Measurements from ENCODE around the gene BAIAP2L2.
"Not testable (repeated sequence)": the region's sequence is repeated elsewhere in the genome, so short reads cannot be mapped to it uniquely, and the experiment has no call there.

The BAIAP2L2 gene

DNA sequence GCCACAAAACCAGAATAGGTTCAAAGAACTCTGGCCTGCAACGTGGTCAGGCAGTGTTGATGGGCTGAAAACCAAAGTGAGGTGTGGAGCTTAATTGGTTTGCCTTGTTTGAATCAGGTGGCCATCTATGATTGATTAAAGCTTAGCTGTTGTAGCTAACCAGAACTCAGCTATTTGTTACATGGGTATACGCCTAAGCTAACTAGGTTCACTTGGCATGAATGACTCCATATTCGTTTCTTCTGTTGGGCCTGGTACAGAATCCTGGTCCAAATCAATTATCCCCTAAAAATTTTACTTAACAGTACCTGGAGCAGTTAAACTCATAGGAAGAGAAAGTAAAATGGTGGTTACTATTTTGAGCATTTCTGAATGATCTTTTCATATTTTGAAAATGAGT is 7.7 kb upstream of the BAIAP2L2 start:
- Histone ChIP-seq H2AFZ (no peak overlapping the region), H3K36me3 (ENCODE audit: control insufficient read depth, insufficient read depth, low read length) (no peaks in the 10 kb centered on the region), H3K27ac (no peak overlapping the region), H3K4me3 (ENCODE audit: low read depth, low read length) (no peak overlapping the region), H3K9me3 (ENCODE audit: control insufficient read depth, low read length) (no peaks in the 10 kb centered on the region), H3K4me2 (ENCODE audit: low read length) (no peak overlapping the region), H3K79me2 (no peaks in the 10 kb centered on the region), H3K4me1 (no peaks in the 10 kb centered on the region), H3K9ac (no peak overlapping the region), H3K27me3 (ENCODE audit: control insufficient read depth, insufficient read depth, low read length) (no peaks in the 10 kb centered on the region)
- TF ChIP-seq, protein P1, sequence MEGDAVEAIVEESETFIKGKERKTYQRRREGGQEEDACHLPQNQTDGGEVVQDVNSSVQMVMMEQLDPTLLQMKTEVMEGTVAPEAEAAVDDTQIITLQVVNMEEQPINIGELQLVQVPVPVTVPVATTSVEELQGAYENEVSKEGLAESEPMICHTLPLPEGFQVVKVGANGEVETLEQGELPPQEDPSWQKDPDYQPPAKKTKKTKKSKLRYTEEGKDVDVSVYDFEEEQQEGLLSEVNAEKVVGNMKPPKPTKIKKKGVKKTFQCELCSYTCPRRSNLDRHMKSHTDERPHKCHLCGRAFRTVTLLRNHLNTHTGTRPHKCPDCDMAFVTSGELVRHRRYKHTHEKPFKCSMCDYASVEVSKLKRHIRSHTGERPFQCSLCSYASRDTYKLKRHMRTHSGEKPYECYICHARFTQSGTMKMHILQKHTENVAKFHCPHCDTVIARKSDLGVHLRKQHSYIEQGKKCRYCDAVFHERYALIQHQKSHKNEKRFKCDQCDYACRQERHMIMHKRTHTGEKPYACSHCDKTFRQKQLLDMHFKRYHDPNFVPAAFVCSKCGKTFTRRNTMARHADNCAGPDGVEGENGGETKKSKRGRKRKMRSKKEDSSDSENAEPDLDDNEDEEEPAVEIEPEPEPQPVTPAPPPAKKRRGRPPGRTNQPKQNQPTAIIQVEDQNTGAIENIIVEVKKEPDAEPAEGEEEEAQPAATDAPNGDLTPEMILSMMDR (IDR thresholded peaks at IDR 0.05): no peak

DNA sequence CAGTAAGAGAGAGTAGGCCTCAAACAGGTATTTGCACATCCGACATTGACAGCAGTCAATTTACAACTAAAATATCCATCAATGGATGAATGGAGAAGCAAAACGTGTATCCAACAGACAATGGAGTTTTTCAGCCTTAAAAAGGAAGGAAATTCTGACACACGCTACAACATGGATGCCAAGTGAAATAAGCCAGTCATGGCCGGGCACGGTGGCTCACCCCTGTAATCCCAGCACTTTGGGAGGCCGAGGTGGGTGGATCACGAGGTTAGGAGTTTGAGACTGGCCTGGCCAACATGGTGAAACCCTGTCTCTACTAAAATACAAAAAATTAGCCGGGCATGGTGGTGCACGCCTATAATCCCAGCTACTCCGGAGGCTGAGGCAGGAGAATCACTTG is 7.1 kb upstream of the BAIAP2L2 start:
- not testable (repeated sequence) for H3K9me3 ChIP-seq (ENCODE audit: control insufficient read depth, low read length); H3K4me1 ChIP-seq; H3K36me3 ChIP-seq (ENCODE audit: control insufficient read depth, insufficient read depth, low read length); H2AFZ ChIP-seq; H3K4me3 ChIP-seq (ENCODE audit: low read depth, low read length); H3K9ac ChIP-seq; H3K27me3 ChIP-seq (ENCODE audit: control insufficient read depth, insufficient read depth, low read length); H3K4me2 ChIP-seq (ENCODE audit: low read length); H3K79me2 ChIP-seq; H3K27ac ChIP-seq

- no peak overlapping the region for H3K4me2 ChIP-seq (ENCODE audit: low read length)
- H3K4me1 ChIP-seq: no peaks in the 10 kb centered on the region
- H3K4me3 ChIP-seq (ENCODE audit: low read depth, low read length): no peak overlapping the region
- H3K36me3 ChIP-seq (ENCODE audit: control insufficient read depth, insufficient read depth, low read length): no peaks in the 10 kb centered on the region
- H3K27me3 ChIP-seq (ENCODE audit: control insufficient read depth, insufficient read depth, low read length): no peaks in the 10 kb centered on the region
- H3K79me2 ChIP-seq: no peaks in the 10 kb centered on the region
- H3K9me3 ChIP-seq (ENCODE audit: control insufficient read depth, low read length): no peaks in the 10 kb centered on the region
- H2AFZ ChIP-seq: no peak overlapping the region
- no peak overlapping the region for H3K9ac ChIP-seq
- TF ChIP-seq, protein P1 (IDR thresholded peaks at IDR 0.05): no peak
- H3K27ac ChIP-seq: no peak overlapping the region
These were observed 5.1 kb upstream of the BAIAP2L2 start for GRCh38 chr22:38115423-38116205.

- Histone ChIP-seq H3K36me3 (ENCODE audit: control insufficient read depth, insufficient read depth, low read length) (no peaks in the 10 kb centered on the region), H3K9me3 (ENCODE audit: control insufficient read depth, low read length) (no peaks in the 10 kb centered on the region), H2AFZ (no peak overlapping the region), H3K9ac (no peak overlapping the region), H3K27me3 (ENCODE audit: control insufficient read depth, insufficient read depth, low read length) (no peaks in the 10 kb centered on the region), H3K27ac (no peak overlapping the region), H3K4me3 (ENCODE audit: low read depth, low read length) (no peak overlapping the region), H3K4me1 (no peaks in the 10 kb centered on the region), H3K79me2 (no peaks in the 10 kb centered on the region), H3K4me2 (ENCODE audit: low read length) (no peak overlapping the region)
- TF ChIP-seq, protein P1 (IDR thresholded peaks at IDR 0.05): peak; percentile 68
These were observed 4.3 kb upstream of the BAIAP2L2 start for GRCh38 chr22:38114484-38115398.

DNA sequence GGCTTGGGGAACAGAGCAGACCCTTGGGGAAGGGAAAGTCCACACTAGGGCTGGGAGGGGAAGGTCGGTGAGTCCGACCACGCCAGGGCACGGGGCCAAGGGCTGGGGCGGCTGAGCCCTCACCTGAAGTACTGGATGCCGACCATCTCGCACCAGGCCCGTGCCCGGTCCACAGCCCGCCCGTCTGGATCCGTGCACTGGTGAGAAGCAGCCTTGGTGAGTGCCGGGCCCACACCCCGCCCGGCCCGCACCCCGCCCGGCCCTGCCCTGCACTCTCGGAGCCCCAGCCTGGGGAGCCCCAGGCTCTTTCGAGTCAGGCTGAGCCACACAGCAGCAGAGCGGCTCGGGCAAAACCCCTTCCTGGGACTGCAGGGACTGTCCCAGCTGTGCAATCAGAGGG is 1.9 kb upstream of the BAIAP2L2 start:
- no peaks in the 10 kb centered on the region for H3K27me3 ChIP-seq (ENCODE audit: control insufficient read depth, insufficient read depth, low read length)
- H3K4me1 ChIP-seq: no peaks in the 10 kb centered on the region
- no peak overlapping the region for H3K4me2 ChIP-seq (ENCODE audit: low read length)
- TF ChIP-seq, protein P1 (IDR thresholded peaks at IDR 0.05): no peak
- no peaks in the 10 kb centered on the region for H3K36me3 ChIP-seq (ENCODE audit: control insufficient read depth, insufficient read depth, low read length)
- no peak overlapping the region for H3K27ac ChIP-seq
- no peak overlapping the region for H3K9ac ChIP-seq
- no peaks in the 10 kb centered on the region for H3K79me2 ChIP-seq
- no peaks in the 10 kb centered on the region for H3K9me3 ChIP-seq (ENCODE audit: control insufficient read depth, low read length)
- no peak overlapping the region for H3K4me3 ChIP-seq (ENCODE audit: low read depth, low read length)
- H2AFZ ChIP-seq: no peak overlapping the region

All from parathyroid adenoma (tissue), 2 donors.